CD4-positive, alpha-beta T cell (primary cell): ENCODE measurements around the gene ANKRD13B. TPM values are rescaled to one million over a fixed set of nuclear protein-coding genes. Genes with fewer than 3 reads are reported as not detected.

Experiments used
- ATAC-seq: fragments of 200-7000 bp; cut with Tn5 transposase; one replicate; pipeline ENCODE4 v1.10.0; 2022; ENCODE audit warnings: mild to moderate bottlenecking; ENCODE audit not compliant: poor library complexity
- CTCF ChIA-PET: fragments of 350-600 bp; sonication (Branson Sonifier 250); formaldehyde crosslinking; loops from one replicate; lab custom pipeline; 2021; ENCODE audit warnings: antibody characterized with exemption, inconsistent platforms; lab: Charles Lee
- POLR2A ChIA-PET: fragments of 350-600 bp; sonication (Branson Sonifier 250); formaldehyde crosslinking; loops from one replicate; lab custom pipeline; 2021; ENCODE audit warnings: antibody characterized with exemption, inconsistent platforms; lab: Charles Lee
- DNase-seq, 14 experiments: peaks; one replicate each; pipeline ENCODE4 v3.0.0-alpha.2; 2013 to 2020; ENCODE audit warnings: mixed read lengths in 2 of 14
- H3K27ac ChIP-seq, 2 donors: one replicate each; pipeline versions ENCODE4 v1.5.1 to v1.7.0; 2013; ENCODE audit warnings: low read length in 2 of 2, low read depth in 1 of 2, mild to moderate bottlenecking in 1 of 2
- H3K27me3 ChIP-seq, 2 experiments: 1 replicate in 1 of 2; 2 replicates in 1 of 2; pipeline versions ENCODE4 v1.6.1 to v1.7.0; 2013; ENCODE audit warnings: low read length in 2 of 2, control low read depth in 1 of 2, mild to moderate bottlenecking in 1 of 2, moderate library complexity in 1 of 2; ENCODE audit not compliant: insufficient read depth in 2 of 2, control insufficient read depth in 1 of 2
- H3K36me3 ChIP-seq: one replicate; pipeline ENCODE4 v1.6.1; 2013; ENCODE audit warnings: low read length, control low read depth; ENCODE audit not compliant: insufficient read depth
- H3K4me1 ChIP-seq: one replicate; pipeline ENCODE4 v1.6.1; 2013; ENCODE audit warnings: low read length, control low read depth; ENCODE audit not compliant: insufficient read depth
- H3K4me3 ChIP-seq: one replicate; pipeline ENCODE4 v1.5.1; 2013; ENCODE audit warnings: mild to moderate bottlenecking, low read length, moderate library complexity
- H3K9me3 ChIP-seq, 2 experiments: 1 replicate in 1 of 2; 2 replicates in 1 of 2; pipeline versions ENCODE4 v1.6.1 to v1.7.0; 2013; ENCODE audit warnings: low read length in 2 of 2, mild to moderate bottlenecking in 2 of 2, control low read depth in 1 of 2, moderate library complexity in 1 of 2; ENCODE audit not compliant: control insufficient read depth in 1 of 2, insufficient read depth in 1 of 2
- H3K27ac Mint-ChIP-seq: one replicate; pipeline ENCODE4 v1.8.0; 2020; ENCODE audit warnings: mixed read lengths
- H3K27me3 Mint-ChIP-seq: one replicate; pipeline ENCODE4 v1.8.0; 2021; ENCODE audit warnings: mixed read lengths
- H3K36me3 Mint-ChIP-seq: one replicate; pipeline ENCODE4 v1.8.0; 2021; ENCODE audit warnings: low read depth, mixed read lengths
- H3K4me1 Mint-ChIP-seq: one replicate; pipeline ENCODE4 v1.8.0; 2021; ENCODE audit warnings: low read depth, mixed read lengths
- H3K4me3 Mint-ChIP-seq: one replicate; pipeline ENCODE4 v1.8.0; 2020; ENCODE audit warnings: mild to moderate bottlenecking, mixed read lengths
- H3K9me3 Mint-ChIP-seq: one replicate; pipeline ENCODE4 v1.8.0; 2020; ENCODE audit warnings: mixed read lengths
- CTCF ChIP-seq: fragments of 200-600 bp; IDR thresholded peaks from one replicate; pipeline ENCODE4 v1.8.0; 2022; ENCODE audit warnings: antibody characterized with exemption, mild to moderate bottlenecking
- intact Hi-C, 2 experiments: fragments of 100-400 bp; cut with DNase I in 1 of 2; cut with micrococcal nuclease in 1 of 2; formaldehyde crosslinking; loops; one replicate each; pipeline versions ENCODE4 v1.15.1 to v1.9.0; 2023 to 2025; cut with DNase I, micrococcal nuclease
- total RNA-seq, 174 experiments: library from RNA in 2 of 174; stranded (reverse) in 2 of 174; gene quantifications; one replicate each; pipeline ENCODE4 v1.2.3 and lab custom pipeline; 2021 to 2026

Gene ANKRD13B
- total RNA-seq, 2 experiments from 2014 or later, result 2.1 to 3.0 TPM

- H3K4me3 ChIP-seq, result peak overlapping the region; percentile 68
- H3K27ac Mint-ChIP-seq, result peak overlapping the region; percentile 78
Observed at GRCh38 chr17:29617481-29618271, 24.7 kb downstream of the ANKRD13B start.

GRCh38 chr17:29618272-29619065 is 25.5 kb downstream of the ANKRD13B start:
- ATAC-seq (no peak), DNase-seq (peak in 1 of 14 experiments; percentile 46)
- Mint-ChIP-seq H3K9me3 (no peaks in the 10 kb centered on the region), H3K36me3 (no peaks in the 10 kb centered on the region), H3K27ac (no peak overlapping the region), H3K4me3 (peak overlapping the region; percentile 91), H3K27me3 (no peaks in the 10 kb centered on the region), H3K4me1 (peaks cover 58% of the 10 kb centered on the region)
- Histone ChIP-seq H3K4me3 (peak overlapping the region; percentile 68), H3K4me1 (peaks cover 73% of the 10 kb centered on the region), H3K27ac (no peak overlapping the region), H3K9me3 (no peaks in the 10 kb centered on the region), H3K27me3 (no peaks in the 10 kb centered on the region), H3K36me3 (no peaks in the 10 kb centered on the region)
- POLR2A ChIA-PET, result interaction anchor here (0.7 to 4.3 kb wide), 19 partner anchors 9 to 875 kb away, joined by 3 to 40 read pairs (median 9); partner anchors contain the start of genes ABHD15, ANKRD13B, NUFIP2 and PHF12
- intact Hi-C loops, result loop anchor here (1.0 to 10.0 kb wide), 4 partner anchors 38 to 316 kb away; partner anchors contain the start of genes ABHD15 (in 2 of the 2), TP53I13 (in 2 of the 2) and SSH2 (in 1 of the 2)
- TF ChIP-seq CTCF, result peak; percentile 1
- CTCF ChIA-PET, result interaction anchor here (0.7 to 6.5 kb wide), 20 partner anchors 11 to 312 kb away, joined by 3 to 96 read pairs (median 16); partner anchors contain the start of genes ABHD15, ANKRD13B and SSH2

More at GRCh38 chr17:29617481-29618271, 24.7 kb downstream of the ANKRD13B start:
- H3K9me3 ChIP-seq, result no peaks in the 10 kb centered on the region
- Mint-ChIP-seq H3K4me1 (peaks cover 50% of the 10 kb centered on the region), H3K27me3 (no peaks in the 10 kb centered on the region), H3K9me3 (no peaks in the 10 kb centered on the region), H3K36me3 (no peaks in the 10 kb centered on the region), H3K4me3 (peak overlapping the region; percentile 91)
- intact Hi-C loops, result loop anchor here (1.0 to 10.0 kb wide), 6 partner anchors 28 to 317 kb away; partner anchors contain the start of genes ABHD15 (in 2 of the 2), TP53I13 (in 2 of the 2), GIT1 (in 1 of the 2) and SSH2 (in 1 of the 2)
- ATAC-seq, result peak; percentile 48
- TF ChIP-seq CTCF, result peak; percentile 62
- POLR2A ChIA-PET, result interaction anchor here (0.6 to 4.3 kb wide), 30 partner anchors 8 to 1693 kb away, joined by 3 to 40 read pairs (median 4); partner anchors contain the start of genes ABHD15, ANKRD13B, NUFIP2 and PHF12
- CTCF ChIA-PET, result interaction anchor here (0.5 to 6.5 kb wide), 37 partner anchors 9 to 501 kb away, joined by 3 to 96 read pairs (median 5); partner anchors contain the start of genes ABHD15, ANKRD13B, SSH2 and TP53I13
- H3K4me1 ChIP-seq, result peaks cover 72% of the 10 kb centered on the region
- H3K27ac ChIP-seq, result peak overlapping the region in 1 of 2 donors; percentile 49
- no peaks in the 10 kb centered on the region for H3K27me3 ChIP-seq
- DNase-seq, result peak; percentile 78 to 95 (median 86)
- no peaks in the 10 kb centered on the region for H3K36me3 ChIP-seq

GRCh38 chr17:29619251-29619650 is 26.3 kb downstream of the ANKRD13B start:
- CTCF ChIA-PET, result interaction anchor here (2.9 to 6.5 kb wide), 2 partner anchors 27 to 32 kb away, joined by 28 to 96 read pairs; partner anchors contain the start of gene ANKRD13B
- no peak for TF ChIP-seq CTCF
- Mint-ChIP-seq H3K9me3 (no peaks in the 10 kb centered on the region), H3K4me3 (peak overlapping the region; percentile 51), H3K4me1 (peaks cover 59% of the 10 kb centered on the region), H3K27me3 (no peaks in the 10 kb centered on the region), H3K27ac (no peak overlapping the region), H3K36me3 (no peaks in the 10 kb centered on the region)
- DNase-seq (no peak), ATAC-seq (no peak)
- Histone ChIP-seq H3K4me1 (peaks cover 70% of the 10 kb centered on the region), H3K36me3 (no peaks in the 10 kb centered on the region), H3K4me3 (no peak overlapping the region), H3K27me3 (no peaks in the 10 kb centered on the region), H3K27ac (no peak overlapping the region), H3K9me3 (no peaks in the 10 kb centered on the region)
- intact Hi-C loops, result loop anchor here (5.0 to 10.0 kb wide), 3 partner anchors 54 to 316 kb away; partner anchors contain the start of genes ABHD15 (in 2 of the 2), TP53I13 (in 2 of the 2) and SSH2 (in 1 of the 2)
- POLR2A ChIA-PET, result no interaction called here
